GM19372 (cell line): ENCODE data around the gene DCHS2.

Experiments
- ATAC-seq: cut with Tn5 transposase; IDR thresholded peaks from one replicate; pipeline ENCODE4 v1.9.1; 2021; ENCODE audit warnings: mild to moderate bottlenecking, low read depth, moderate library complexity; ENCODE audit not compliant: unreplicated experiment

The DCHS2 gene

DNA sequence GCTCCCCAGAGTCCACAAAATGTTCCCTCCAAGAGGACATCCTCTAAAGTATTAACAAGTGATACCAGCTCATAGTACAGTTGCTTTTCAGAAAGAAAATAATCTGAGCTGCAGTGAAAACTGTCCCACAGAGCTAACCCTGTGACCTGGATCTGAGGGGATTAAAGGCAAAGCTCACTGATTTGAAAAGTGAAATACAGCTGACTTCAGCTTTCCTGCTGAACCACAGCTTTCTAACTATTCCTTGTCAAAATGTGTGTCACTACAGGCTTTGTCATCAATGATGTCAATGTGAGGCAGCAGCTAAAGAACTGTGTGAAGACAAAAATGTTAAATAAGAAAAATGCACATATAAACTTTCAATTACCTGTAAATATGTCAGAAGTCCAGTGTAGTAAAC is 36.9 kb downstream of the DCHS2 start:
- no peak for ATAC-seq

DNA sequence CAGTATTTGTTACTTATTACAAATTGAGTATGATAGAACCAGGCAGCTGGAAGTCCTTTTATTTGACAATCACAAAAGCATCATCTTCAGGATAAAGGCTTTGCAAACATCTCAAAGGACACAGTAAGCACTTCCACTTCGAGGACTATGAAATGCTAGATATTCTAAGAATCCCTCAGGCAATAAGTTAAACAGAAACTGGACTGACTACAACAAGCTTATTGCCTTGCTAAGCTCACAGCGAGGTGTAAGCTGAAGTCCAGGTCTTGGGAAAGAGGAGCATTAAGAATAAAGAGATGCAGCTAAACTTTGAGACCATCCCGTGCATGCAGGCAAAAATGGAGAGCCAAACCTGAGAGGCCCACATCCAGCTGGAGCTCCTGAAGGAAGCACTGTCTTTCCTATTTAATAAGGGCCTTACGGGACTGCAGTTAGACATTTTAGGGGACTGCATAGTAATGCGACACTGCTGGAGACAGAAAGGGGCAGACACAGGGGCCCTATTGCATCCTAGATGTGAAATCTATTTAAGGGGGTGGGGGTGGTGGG is 38.7 kb downstream of the DCHS2 start:
- ATAC-seq = no peak

DNA sequence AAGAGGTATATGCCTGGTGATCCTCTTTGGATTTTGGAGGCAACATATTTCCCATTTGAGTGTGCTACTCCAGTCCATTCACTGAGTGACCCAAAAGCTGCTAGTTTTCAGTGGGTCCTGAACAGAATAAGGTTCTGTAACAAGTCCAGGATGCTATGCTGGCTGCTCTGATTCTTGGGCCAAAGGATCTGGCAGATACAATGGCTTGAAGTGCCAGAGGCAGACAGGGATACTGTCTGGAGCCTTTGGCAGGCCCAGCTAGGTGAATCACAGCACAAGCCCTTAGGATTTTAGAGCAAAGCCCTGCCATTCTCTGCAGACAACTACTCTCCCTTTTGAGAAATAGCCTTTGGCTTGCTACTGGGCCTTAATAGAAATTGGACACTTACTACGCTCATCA is 40.6 kb downstream of the DCHS2 start:
- no peak for ATAC-seq

DNA sequence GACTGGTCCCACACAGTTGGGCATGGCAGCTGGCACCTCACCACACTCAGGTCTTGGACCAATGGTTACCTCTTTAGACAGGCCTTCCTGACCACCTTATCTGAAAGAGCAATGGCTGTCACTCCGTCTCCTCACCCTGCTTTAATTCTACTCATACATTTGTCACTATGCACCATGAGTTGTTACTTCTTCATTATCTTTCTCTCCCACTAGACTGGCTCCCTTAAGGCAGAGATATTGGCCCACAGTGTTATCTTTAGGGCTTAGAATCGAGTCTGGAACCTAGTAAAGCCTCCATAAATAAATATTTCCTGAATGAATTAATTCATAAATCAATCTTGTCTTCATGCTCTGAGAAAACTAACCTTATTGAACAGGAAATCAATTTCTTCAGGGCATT is 46.6 kb downstream of the DCHS2 start:
- ATAC-seq = no peak

DNA sequence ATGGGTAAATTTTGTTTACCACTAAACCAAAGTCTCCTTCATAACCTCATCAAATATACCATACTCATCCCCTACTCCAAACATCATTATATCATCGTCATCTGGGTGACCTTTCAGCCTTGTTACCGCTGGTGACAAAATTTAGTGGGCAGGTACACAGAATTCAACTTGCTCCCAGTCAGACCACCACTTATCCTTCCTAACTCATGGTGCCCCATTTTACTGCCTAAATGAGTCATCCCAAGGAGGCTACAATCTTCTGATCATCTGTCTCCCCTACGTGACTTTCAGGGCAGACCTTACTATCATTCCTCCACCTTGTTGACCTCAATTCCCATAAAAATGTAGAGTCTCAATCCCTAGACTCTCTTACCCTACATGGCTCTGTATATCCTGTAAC is 49.6 kb downstream of the DCHS2 start:
- ATAC-seq = no peak

DNA sequence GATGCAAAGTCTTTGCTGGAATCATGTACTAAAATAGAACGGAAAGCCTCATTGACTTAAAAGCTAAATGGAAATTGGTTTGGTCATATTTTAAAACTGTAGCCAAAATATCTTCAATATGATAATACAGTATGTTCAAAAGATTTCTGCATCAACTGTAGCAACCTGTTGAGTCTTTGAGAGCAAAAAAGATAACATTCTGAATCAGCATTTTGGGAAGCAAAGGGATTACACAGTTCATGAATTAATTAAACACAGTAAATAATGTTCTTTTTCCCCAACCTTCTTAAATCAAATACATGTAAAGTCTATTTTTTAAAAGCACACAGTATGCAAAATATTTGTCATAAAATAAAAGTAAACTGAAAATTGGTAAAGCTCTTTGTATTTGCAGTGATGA is 50.5 kb downstream of the DCHS2 start:
- ATAC-seq = no peak

DNA sequence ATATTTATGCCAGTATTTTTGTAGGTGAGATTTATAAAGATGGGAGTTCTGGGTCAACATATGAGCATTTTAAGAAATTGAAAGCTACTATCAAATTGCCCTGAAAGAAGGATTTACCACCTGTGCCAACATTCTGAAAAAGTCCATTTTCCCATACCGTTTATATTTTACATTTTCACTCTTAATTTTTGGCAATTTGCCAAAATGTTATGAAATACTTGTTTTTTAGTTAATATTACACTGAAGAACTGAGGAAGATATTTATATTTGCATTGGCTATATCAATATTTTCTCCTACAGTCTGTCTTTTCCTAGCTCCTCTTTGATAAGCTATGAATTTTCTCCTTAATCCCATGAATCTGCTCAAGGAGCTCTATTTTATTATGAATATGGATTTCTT is 52.4 kb downstream of the DCHS2 start:
- no peak for ATAC-seq

DNA sequence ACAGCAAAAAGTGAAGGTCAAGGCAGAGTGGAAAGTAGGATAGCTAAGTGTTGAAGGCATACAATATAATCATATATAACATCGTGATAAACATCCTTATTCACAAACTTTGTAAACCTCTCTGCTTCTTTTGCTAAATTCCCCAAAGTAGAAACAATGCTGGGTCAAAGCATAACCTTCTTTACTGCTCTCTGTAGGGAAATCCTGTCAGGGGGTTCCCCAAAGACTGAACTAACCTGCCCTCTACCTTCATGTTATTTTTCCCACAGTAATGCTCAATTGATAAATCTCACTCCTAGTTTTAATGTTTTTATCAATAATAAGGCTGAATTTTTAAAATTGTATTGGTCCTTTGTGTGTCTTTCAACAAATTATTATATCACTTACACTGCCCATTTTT is 55.7 kb downstream of the DCHS2 start:
- no peak for ATAC-seq

DNA sequence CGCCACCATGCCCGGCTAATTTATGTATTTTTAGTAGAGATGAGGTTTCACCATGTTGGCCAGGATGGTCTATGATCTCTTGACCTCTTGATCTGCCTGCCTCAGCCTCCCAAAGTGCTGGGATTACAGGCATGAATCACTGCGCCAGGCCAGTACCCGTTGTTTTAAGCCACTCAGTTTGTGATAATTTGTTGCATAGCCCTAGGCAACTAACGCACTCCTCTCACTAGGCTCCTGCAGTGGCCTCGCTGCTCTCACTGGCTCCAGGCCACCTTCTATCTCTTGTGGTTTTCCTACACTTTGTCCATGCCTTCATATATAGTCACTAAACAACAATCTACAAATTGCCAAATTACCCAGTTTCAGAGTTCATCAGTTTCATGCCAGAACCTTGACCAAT is 58.1 kb downstream of the DCHS2 start:
- no peak for ATAC-seq

DNA sequence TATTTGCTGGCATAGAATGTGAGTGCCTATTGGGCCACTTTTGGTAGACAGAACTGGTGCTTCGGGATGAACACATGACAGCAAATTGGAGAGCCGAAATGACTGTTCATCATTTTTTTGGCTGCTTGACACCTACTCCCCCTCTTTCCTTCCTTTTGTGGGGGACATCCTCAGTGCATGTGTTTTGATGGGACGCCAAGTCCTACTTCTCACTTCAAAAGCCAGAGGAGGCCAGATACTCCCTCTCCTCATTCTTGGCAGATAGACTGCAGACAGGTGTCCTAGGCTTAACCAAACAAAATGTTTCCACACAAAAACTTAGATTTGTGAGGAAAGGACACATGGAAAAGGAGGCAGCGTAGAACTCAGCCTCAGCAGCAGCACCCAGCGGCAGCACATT is 62.4 kb downstream of the DCHS2 start:
- no peak for ATAC-seq

DNA sequence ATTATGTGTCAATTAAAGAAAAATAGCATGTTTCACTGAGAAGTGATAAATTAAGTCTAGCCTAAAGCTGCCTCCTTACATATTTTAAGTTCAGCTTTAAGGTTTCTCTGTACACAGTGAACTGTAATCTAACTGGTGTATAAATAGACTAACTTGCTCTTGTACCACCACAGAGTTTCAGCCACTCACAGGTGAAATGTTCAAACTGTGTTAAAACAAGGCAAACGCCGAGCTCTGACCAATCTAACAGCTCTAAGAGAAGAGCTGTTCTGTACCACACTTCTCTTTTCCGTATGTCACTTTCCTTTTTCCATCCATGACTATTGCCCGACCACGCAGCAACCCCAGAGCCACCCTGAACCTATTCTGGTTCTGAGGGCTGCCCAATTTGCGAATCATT is 64.5 kb downstream of the DCHS2 start:
- ATAC-seq = no peak

DNA sequence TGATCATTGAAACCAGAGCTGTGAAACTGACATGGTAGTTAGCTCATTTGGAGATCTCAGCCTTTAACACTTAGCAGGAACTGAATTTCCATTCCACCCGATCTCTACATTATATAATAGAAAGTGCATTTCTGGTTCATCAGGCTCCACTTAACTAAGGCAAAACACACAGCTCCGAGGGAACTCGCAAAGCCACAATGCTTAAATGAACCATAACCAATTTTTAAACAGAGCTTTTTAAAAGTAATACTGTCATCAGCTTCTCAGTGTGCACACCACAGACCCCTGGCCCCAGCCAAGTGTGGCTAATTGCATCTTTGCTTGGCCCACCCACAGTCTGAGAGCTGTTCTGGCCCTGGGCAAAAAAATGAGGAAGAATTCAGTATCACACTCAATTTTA is 66.1 kb downstream of the DCHS2 start:
- ATAC-seq = no peak

DNA sequence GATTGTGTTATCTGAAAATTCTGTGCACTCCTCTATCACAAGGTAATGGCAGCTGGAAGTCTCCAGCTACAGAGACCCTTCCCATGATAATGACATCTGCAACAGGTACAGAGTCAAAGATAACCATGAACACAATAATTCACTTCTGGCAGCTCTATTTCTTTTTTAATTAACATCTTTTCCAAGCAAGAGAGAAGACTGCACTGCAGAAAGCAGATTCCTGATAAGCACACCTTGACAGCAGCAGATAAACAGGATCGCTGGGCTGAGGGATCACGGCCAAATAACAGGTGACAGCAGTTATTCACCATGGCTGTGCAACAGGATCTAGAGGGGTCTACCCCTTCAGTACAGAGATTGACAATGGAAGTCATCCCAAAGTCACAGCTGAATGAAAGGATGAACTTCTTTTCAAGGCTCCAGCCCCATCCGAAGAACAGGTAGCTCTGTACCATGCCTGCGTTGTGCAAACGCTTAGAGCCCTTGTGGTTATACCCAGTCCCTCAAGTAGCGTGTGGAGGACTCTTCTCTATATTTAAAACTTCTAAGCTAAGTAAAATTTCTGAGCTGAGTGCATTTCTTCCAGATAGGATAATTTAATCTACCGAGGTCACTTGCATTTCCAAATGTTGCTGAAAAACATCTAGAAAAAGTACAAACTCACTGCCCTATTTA is 66.7 kb downstream of the DCHS2 start:
- no peak for ATAC-seq

DNA sequence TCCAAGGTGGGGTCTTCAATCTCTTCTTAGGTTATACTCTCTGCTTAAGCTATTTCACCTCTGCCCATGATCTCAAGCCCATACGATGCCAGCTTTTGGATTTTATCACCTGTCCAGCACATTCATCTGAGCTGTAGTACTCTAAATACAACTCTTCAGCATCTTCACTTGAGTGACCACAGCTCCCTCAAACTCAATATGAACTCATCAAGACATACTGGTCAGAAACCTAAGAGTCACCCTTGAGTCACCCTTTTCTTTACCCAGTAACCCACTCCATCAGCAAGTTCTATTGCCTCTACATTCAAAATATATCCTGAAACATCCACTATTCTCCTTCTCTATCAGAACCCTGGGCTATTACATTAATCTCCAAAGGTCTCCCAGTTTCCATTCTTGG is 69.4 kb downstream of the DCHS2 start:
- ATAC-seq = no peak

DNA sequence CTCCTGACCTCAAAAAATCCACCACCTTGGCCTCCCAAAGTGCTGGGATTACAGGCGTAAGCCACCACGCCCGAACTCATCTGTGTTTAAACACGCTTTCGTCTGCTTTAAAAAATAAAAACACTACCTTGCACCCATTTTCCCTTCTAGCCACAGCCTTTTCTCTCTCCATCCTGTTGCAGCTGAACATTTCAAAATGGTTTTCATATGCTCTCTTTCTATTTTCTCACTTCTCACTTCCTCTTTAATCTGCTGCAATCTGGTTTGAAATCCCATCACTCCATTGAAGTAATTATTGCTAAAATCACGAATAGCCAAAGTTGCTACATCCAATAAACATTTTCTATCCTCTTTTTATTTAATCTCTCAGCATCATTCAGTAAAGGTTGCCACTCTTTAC is 70.0 kb downstream of the DCHS2 start:
- ATAC-seq = peak; percentile 56

DNA sequence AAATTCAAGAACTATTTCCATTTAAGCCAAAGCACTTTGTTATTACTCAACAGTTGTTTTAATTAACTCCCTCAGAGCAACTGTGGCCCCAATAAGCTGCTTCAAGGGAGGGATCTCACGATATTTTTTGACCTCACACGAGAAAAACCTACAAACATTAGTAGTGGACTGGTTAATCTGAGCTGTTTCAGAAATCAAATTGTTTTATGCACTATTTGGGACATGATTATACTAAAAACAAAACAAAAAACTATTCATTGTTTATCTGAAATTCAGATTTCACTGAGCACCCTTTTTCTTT is 74.3 kb downstream of the DCHS2 start:
- no peak for ATAC-seq

DNA sequence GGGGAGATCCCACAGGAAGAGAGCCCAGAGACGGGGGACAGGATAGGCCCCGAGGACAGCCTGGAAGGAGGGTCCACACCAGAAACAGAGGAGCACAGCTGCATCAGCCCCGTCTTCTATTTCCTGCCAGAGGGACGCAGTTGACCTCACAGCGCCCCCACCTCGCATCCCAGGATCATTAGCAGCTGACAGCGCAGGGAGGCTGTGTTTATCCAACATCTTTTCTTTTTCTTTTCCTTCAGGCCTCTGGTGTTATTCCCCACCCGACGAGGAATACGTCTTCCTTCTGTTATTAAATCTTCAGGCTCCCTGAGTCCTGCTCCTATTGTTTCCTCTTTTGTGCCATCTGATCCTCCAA is 75.4 kb downstream of the DCHS2 start:
- ATAC-seq = peak; percentile 38

DNA sequence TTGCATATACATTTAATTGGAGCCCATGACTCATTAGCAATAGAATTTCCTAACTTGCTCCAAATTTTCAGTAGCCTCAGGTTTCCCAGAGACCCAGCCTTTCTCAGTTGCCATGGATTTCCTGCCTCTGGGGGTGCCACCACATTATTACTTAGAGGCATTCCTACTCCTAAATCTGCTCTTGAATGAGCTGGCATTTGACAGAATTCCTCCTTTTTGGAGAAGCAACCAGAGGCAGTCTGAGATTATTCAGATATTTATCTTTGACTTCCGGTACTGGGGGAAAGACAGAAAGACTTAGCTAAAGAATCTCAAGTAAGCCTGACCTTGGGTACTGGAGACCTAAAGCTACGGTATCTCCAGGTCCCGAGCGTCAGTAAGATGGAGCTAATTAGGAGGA is 76.3 kb downstream of the DCHS2 start:
- no peak for ATAC-seq

DNA sequence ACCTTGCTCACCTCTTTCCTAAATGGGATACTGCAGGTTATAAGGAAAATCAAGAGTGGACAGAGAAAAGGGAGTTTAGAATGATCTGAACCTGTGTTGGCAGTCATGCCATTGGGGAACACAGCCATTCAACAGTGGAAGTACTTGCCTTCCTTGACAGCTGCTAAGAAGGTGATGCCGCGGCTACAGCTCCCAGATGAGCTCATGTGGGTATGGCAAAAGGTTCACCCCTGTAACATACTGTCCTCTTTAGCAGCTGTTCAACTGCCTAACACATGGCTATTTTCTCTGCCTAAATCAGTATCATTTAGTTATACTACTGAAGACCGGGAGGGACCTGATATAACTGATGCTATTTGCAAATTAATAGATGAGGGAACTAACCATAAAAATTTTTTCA is 76.8 kb downstream of the DCHS2 start:
- ATAC-seq = no peak

DNA sequence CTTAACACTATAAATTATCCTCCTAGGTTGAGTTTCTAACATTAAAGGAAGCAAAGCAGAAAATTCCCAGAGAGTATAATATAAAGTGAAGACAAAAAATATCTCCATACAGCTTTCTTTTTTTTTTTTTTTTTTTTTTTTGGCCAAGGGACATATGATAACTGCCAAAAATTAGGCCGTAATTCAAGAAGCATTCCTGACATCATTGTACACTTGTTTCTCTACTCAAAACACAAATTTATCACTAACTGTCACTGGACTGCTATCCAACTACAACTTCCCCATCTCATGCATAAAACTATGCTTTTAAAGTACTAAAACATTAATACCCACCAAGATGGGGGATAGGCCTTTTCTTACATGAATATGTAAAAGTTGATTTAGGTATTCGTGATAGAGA is 77.2 kb downstream of the DCHS2 start:
- ATAC-seq = no peak

DNA sequence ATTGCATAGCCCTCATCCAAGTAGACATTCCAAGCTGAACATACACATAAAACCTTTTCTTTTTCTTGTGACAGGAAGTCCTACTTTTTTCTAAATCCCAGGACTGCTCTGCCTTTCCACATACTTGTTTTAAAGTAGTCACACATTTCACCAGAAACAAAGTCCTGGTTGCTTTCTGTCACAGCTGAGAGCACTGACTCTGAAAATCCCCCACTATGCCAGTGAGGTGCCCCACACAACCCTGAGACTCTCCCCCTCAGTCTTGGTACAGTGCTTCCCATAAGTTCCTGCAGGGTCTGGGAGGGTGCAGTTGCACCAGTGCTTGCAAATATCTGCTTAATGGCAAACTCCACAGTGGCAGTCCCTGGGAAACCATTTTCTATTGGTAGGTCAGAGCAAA is 84.2 kb downstream of the DCHS2 start:
- ATAC-seq = no peak

DNA sequence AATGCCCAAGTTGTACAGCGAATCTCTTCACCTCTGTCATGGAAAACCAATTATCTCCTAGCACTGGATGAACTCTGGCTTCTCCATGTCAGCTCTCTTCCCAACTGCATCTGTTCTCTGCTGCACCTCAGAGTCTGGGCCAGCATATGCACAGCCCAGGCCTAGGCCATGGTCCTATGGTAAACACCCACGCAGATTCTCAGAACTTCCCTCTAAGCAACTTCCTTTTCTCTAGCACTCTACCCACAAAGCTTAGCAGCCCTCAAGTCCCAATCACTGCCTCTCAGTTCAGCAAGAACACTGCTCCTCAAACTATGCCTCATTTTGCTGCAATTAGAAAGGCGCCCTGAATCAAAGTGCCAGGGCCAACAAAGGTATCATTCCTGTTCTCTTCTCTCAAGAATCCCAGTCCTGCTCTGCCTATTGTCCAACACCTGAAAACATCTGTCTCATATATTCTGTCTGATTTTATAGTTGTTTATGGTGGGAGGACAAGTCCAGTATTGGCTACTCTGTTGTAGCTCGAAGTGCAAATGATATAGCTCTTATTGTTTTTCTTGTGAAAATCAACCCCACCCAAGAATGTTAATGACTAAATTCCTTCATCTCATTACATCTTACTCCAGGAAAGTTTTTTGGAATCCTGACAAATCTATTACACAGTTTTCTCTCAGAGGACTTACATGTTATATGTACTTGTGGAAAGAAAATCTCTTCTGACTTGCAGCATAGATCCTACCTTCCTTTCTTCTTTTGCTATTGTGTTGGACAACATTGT is 85.4 kb downstream of the DCHS2 start:
- peak; percentile 95 for ATAC-seq
